ENCODE results near the gene KIF3C.
"Not testable (repeated sequence)": the region's sequence is repeated elsewhere in the genome, so short reads cannot be mapped to it uniquely, and the experiment has no call there.

Gene KIF3C

GRCh38 chr2:25915411-25915810 is 66.9 kb downstream of the KIF3C start:
- DNase-seq: not testable (repeated sequence)

- DNase-seq: not testable (repeated sequence)
Observed at GRCh38 chr2:25913696-25913973, 68.7 kb downstream of the KIF3C start.

- DNase-seq: no peak
Observed at GRCh38 chr2:25912851-25913695, 69.2 kb downstream of the KIF3C start.

DNA sequence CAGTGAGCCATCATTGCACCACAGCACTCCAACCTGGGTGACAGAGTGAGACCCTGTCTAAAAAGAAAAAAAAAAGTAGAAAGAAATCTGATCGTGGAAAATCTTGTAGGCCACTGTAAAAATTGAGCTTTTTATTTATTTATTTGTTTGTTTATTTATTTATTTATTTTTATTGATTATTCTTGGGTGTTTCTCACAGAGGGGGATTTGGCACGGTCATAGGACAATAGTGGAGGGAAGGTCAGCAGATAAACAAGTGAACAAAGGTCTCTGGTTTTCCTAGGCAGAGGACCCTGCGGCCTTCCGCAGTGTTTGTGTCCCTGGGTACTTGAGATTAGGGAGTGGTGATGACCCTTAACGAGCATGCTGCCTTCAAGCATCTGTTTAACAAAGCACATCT is 72.7 kb downstream of the KIF3C start:
- DNase-seq: not testable (repeated sequence)

DNA sequence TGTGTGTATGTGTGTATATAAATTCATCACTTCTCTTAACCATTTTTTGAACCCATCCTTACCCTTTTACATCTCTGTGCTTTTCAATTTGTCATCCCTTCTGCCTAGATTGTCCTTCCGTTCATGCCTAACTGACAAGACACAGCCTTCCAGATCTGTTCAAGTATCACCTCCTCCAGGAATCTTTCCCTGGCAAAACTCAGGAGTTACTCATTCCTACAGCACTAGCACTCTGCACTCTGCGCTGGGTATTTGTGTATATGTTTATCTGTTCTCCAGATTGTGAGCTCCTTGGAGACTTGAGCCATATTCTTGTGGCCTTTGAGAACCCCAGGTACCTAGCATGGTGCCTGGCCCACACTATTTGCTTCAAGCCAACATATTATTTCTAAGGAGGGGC is 77.2 kb downstream of the KIF3C start:
- no peak for DNase-seq

DNA sequence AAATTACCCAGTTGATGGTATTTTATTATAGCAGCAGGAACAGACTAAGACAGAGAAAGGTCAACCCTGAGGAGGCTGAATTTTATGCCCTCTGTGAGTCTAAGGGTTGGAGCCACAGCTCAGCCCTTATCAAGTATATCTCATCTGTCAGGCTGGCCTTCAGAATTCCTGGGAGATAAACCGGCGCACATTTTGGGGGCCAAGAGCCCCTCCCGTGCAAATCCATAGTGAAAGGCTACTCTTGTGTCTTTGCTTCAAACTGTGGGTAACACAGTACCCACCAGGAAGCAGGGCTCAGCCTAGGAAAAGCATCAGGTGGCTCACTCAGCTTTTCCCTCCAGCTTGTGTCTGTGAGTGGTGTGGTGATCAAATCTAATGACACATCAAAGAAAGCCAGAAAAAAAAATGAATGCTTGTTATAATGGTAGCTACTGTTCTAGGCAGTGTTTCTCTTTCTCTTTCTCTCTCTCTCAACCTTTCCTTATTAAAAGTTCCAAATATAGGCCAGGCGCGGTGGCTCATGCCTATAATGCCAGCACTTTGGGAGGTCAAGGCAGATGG is 79.0 kb downstream of the KIF3C start:
- DNase-seq: no peak

DNA sequence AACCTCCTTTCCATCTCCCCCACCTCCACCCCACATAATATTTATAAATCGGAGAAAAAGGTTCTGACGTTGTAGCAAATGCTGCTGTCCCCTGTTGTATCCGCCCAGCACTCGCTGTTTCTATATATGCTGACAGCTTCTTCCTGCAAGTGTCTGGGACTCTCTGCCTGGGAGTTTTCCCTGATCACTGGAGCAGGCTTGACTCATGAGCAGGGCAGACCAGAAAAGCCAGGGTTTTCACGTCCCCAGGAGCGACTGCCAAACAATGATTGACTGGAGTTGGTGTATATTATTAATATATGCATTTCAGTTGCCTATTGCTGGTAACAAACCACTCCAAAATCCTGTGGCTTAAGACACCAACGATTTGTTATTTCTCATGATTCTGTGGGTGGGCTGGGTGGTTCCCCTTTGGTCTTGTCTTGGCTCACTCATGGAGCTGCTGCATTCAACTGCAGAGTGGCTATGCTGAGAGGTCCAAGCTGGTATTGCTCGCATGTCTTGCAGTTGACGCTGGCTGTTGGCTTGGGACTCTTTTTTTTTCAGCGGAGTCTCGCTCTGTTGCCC is 82.8 kb downstream of the KIF3C start:
- DNase-seq: no peak

DNA sequence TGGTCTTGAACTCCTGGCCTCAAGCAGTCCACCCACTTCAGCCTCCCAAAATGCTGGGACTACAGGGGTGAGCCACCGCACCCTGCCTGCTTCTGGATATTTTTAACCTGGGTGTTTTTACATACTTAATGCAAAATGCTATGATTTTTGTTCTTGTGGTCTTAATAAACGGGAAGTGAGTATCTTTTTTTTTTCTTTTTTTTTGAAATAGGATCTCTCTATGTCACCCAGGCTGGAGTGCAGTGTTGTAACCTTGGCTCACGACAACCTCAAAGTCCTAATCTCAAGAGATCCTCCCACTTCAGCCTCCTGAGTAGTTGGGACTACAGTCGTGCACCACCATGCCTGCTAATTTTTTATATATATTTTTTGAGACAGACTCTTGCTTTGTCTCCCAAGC is 84.8 kb downstream of the KIF3C start:
- peak; percentile 51 to 56 for DNase-seq

DNA sequence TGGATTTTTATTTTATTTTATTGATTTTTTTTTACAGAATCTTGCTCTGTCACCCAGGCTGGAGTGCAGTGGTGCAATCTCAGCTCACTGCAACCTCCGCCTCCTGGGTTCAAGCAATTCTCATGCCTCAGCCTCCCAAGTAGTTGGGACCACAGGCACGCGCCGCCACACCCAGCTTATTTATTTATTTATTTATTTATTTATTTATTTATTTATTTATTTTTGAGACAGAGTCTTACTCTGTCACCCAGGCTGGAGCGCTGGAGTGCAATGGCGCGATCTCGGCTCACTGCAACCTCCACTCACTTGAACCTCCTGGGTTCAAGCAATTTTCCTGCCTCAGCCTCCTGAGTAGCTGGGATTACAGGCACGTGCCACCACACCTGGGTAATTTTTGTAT is 86.0 kb downstream of the KIF3C start:
- DNase-seq: not testable (repeated sequence)

GRCh38 chr2:25895610-25896009 is 86.7 kb downstream of the KIF3C start:
- no peak for DNase-seq

GRCh38 chr2:25895018-25895417 is 87.3 kb downstream of the KIF3C start:
- DNase-seq: no peak

DNA sequence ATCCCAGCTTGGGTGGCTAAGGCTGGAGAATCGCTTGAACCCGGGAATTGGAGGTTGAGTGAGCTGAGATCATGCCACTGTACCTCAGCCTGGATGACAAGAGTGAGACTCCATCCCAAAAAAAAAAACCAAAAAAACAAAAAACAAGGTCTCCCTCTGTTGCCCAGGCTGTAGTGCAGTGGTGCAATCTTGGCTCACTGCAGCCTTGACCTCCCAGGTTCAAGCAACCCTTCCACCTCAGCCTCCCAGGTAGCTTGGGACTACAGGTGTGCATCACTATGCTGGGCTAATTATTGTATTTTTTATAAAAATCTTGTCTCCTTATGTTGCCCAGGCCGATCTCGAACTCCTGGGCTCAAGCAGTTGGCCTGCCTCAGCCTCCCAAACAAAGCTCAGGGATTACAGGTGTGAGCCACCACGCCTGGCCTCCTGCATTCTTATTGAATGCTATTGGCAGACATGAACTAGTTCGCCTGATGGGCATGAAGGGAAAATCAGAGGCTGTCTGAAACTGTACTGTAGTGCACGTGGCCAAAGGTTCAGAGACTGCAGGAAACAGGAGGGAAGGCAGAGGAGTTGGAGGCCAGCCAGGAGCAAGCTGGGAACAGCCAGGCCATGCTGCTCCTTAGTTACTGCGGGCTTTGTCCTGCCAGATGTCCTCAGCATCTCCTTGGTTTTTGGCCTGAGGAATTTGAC is 88.0 kb downstream of the KIF3C start:
- DNase-seq: peak in 1 of 2 experiments; percentile 20

DNA sequence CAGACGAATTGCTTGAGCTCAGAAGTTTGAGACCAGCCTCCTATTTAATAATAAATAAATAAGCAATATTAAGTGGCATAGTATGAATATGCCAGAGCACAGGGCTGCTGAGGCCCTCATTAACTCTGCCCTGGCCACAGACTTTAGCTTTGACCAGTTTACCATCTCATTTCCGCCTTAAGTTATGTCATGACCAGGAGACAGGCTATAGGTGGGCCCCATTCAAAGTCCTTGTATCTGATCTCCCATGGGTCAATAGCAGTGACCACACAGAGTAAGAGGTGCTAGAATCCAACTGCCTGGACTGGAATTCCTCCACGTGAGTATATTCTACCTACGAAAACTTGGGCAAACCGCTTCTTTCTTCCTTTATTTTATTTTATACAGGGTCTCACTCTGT is 90.6 kb downstream of the KIF3C start:
- no peak for DNase-seq

DNA sequence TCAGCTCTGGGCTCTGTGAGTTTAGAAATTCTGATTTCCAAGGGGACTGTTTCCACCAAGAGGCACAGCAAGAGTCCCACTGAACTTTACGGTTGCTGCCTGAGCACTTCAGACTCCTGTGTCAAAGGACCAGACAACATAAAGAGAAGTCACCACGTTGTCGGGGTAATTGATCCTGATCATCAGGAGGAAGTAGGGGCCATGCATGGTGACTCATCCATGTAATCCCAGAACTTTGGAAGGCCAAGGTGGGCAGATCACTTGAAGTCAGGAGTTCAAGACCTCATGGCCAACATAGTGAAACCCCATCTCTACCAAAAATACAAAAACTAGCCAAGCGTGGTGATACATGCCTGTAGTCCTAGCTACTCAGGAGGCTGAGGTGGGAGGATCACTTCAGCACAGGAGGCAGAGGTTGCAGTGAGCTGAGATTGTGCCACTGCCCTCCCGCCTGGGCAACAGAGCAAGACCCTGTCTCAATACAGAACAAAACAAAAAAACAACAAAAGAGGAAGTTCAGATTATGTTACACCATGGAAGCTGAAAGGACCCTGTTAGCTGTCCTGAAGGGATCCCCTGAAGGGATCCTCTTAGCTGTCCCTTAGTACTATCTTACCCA is 94.6 kb downstream of the KIF3C start:
- DNase-seq: no peak

GRCh38 chr2:25885933-25886332 is 96.4 kb downstream of the KIF3C start:
- no peak for DNase-seq

- DNase-seq: no peak
Observed at GRCh38 chr2:25881764-25882163, 100.5 kb downstream of the KIF3C start.

DNA sequence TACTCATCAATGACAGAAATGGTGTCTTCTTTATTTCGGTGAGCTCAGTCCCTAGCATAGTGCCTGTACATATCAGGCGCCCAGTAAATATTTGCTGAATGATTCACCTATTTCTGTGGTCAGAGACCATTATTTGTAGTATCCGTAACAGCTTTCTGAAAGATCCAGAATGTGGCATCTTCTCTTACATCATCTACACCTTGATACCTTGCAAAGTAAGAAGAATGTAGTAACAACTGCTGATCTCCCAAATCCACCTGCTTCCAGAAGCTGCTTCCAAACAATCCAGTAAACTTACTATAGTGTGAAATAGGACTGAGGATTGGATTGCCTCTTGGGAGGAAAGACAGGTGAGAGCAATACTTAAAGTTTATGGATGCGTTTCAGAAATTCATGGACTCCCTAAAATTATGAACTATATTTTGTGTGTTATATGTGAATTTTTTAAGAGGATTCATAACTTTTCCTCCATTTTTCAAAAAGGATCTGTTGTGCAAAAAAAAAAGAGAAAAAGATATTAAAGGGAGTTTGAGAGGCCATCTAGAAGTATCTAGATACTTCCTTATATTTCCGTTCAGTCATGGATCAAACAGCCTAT is 103.1 kb downstream of the KIF3C start:
- DNase-seq: no peak

- DNase-seq: peak; percentile 94 to 96
Observed at GRCh38 chr2:25878361-25879132, 103.8 kb downstream of the KIF3C start, which contains the start of gene ASXL2. Gene ASXL2, minus strand, starts transcription at chr2:25878487. Its CDS starts 265 bp downstream, at chr2:25878222.

DNA sequence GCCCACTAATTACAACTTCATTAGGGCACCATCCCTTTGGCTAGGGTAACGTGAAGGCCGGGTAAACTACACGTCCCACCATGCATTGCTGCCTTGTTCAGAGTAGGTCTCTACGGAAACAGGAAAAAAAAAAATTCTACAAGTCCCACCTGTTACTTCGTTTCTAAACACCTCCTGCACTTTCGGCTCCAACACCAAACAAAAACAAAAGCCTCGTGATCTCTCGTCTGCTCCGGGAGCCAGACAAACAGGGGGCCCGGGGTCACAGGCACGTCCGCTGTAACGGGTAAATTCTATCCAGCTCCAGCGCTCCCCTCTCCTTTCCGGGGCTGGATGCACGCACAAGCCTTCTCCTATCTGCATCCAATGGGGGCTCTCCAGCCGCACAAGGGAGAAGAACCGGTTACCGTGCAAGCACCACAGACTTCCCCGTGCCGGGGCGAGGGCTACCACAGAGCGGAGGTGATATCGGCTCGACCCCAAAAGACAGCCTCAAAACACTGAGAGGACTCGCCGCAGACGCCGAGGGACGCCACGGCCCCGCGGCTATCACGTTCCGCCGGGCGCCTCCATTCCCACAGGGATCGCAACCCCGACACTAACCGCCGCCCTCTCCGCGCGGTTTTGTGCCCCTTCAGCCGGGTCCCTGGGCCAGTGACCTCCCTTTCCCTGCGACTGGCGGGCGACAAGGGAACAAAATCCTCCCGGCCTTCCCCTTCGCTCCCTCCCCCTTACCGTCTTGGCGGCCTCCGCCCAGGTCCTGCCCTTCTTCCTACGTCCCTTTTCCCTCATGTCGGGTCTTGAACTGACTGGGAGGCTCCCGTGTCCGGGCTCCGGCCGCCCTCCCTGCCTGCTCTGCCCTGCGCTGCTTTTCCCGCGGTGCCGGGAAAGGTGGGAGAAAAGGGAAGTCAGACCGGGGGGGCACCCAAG is 104.6 kb downstream of the KIF3C start:
- peak; percentile 81 to 85 for DNase-seq
